ENCODE results near the gene S100A11. TPM values are rescaled to one million over a fixed set of nuclear protein-coding genes. Genes with fewer than 3 reads are reported as not detected.

The S100A11 gene
- total RNA-seq, 2 experiments from 2014 or later: 27.1 TPM; not detected in 1

- no peak overlapping the region for H3K4me2 ChIP-seq (ENCODE audit: low read length)
Observed at GRCh38 chr1:152013664-152014237, 23.1 kb downstream of the S100A11 start.

DNA sequence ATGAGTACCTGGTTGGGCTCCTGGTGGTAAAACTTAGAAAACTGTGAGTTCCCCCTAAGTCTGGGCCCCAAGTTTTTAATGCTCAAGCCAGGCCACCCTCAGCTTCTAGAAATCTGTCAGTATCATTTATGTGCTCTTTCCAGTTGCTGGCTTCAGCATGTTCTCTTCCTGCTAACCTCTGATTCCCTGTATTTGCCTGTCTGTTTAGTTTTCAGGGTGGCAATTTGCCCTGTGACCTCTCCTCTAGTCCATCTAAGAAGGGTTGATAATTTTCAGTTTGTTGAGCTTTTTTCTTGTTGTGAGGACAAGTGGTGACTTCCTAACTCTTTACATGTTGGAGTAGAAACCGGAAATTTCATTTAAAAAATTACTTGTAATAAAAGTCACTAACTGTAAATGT is 27.1 kb downstream of the S100A11 start:
- Histone ChIP-seq H3K4me1 (ENCODE audit: insufficient read depth, low read length, poor library complexity, severe bottlenecking) (no peaks in the 10 kb centered on the region), H3K27ac (ENCODE audit: low read depth, low read length, poor library complexity, severe bottlenecking) (no peak overlapping the region), H3K36me3 (ENCODE audit: insufficient read depth, low read length) (no peaks in the 10 kb centered on the region), H3K79me2 (ENCODE audit: insufficient read depth, low read depth, low read length) (no peaks in the 10 kb centered on the region), H3K4me2 (ENCODE audit: low read length) (no peak overlapping the region), H3K4me3 (ENCODE audit: low read depth, low read length, poor library complexity, severe bottlenecking) (no peak overlapping the region), H2AFZ (ENCODE audit: low read length) (no peak overlapping the region), H3K9me2 (ENCODE audit: insufficient read depth, low read length) (no peaks in the 10 kb centered on the region), H3K9me3 (ENCODE audit: low read length) (no peaks in the 10 kb centered on the region), H4K20me1 (ENCODE audit: insufficient read depth, low read length) (no peaks in the 10 kb centered on the region)
- intact Hi-C loops (cut with micrococcal nuclease; ENCODE audit: unreplicated experiment): no loop called here
- DNase-seq (ENCODE audit: low spot score): no peak
- CTCF ChIA-PET (ENCODE audit: unreplicated experiment): no interaction called here
- no TSS peak for BruUV-seq (replicated peaks)
- POLR2A ChIA-PET: interaction anchor here (0.7 to 1.2 kb wide), 3 partner anchors 9 to 1003 kb away, joined by 3 to 5 read pairs (median 4); partner anchors contain the start of gene MINDY1
- TF ChIP-seq EZH2phosphoT487 (IDR thresholded peaks at IDR 0.05; ENCODE audit: borderline replicate concordance, low read depth, low read length) (no peak), CTCF (conservative IDR thresholded peaks at IDR 0.05; ENCODE audit: low read length) (no peak)

More at GRCh38 chr1:152013664-152014237, 23.1 kb downstream of the S100A11 start:
- CTCF ChIA-PET (ENCODE audit: unreplicated experiment): no interaction called here
- no TSS peak for BruUV-seq (replicated peaks)
- no peaks in the 10 kb centered on the region for H3K4me1 ChIP-seq (ENCODE audit: insufficient read depth, low read length, poor library complexity, severe bottlenecking)
- H3K36me3 ChIP-seq (ENCODE audit: insufficient read depth, low read length): no peaks in the 10 kb centered on the region
- no peak overlapping the region for H2AFZ ChIP-seq (ENCODE audit: low read length)
- H3K79me2 ChIP-seq (ENCODE audit: insufficient read depth, low read depth, low read length): no peaks in the 10 kb centered on the region
- POLR2A ChIA-PET: no interaction called here
- DNase-seq (ENCODE audit: low spot score): peak; percentile 47
- no peaks in the 10 kb centered on the region for H3K9me3 ChIP-seq (ENCODE audit: low read length)
- no peaks in the 10 kb centered on the region for H4K20me1 ChIP-seq (ENCODE audit: insufficient read depth, low read length)
- no peak overlapping the region for H3K4me3 ChIP-seq (ENCODE audit: low read depth, low read length, poor library complexity, severe bottlenecking)
- TF ChIP-seq CTCF (conservative IDR thresholded peaks at IDR 0.05; ENCODE audit: low read length) (peak; percentile 82), EZH2phosphoT487 (IDR thresholded peaks at IDR 0.05; ENCODE audit: borderline replicate concordance, low read depth, low read length) (no peak)
- no peaks in the 10 kb centered on the region for H3K9me2 ChIP-seq (ENCODE audit: insufficient read depth, low read length)
- no peak overlapping the region for H3K27ac ChIP-seq (ENCODE audit: low read depth, low read length, poor library complexity, severe bottlenecking)
- intact Hi-C loops (cut with micrococcal nuclease; ENCODE audit: unreplicated experiment): no loop called here

GRCh38 chr1:152007047-152007446 is 29.8 kb downstream of the S100A11 start:
- H3K4me2 ChIP-seq (ENCODE audit: low read length): no peak overlapping the region
- no peak overlapping the region for H3K27ac ChIP-seq (ENCODE audit: low read depth, low read length, poor library complexity, severe bottlenecking)
- H4K20me1 ChIP-seq (ENCODE audit: insufficient read depth, low read length): no peaks in the 10 kb centered on the region
- no peaks in the 10 kb centered on the region for H3K9me2 ChIP-seq (ENCODE audit: insufficient read depth, low read length)
- POLR2A ChIA-PET: no interaction called here
- intact Hi-C loops (cut with micrococcal nuclease; ENCODE audit: unreplicated experiment): no loop called here
- H2AFZ ChIP-seq (ENCODE audit: low read length): no peak overlapping the region
- BruUV-seq (replicated peaks): no TSS peak
- H3K36me3 ChIP-seq (ENCODE audit: insufficient read depth, low read length): no peaks in the 10 kb centered on the region
- TF ChIP-seq CTCF (conservative IDR thresholded peaks at IDR 0.05; ENCODE audit: low read length): no peak
- no peak for TF ChIP-seq EZH2phosphoT487 (IDR thresholded peaks at IDR 0.05; ENCODE audit: borderline replicate concordance, low read depth, low read length)
- CTCF ChIA-PET (ENCODE audit: unreplicated experiment): no interaction called here
- no peaks in the 10 kb centered on the region for H3K4me1 ChIP-seq (ENCODE audit: insufficient read depth, low read length, poor library complexity, severe bottlenecking)
- no peaks in the 10 kb centered on the region for H3K79me2 ChIP-seq (ENCODE audit: insufficient read depth, low read depth, low read length)
- H3K4me3 ChIP-seq (ENCODE audit: low read depth, low read length, poor library complexity, severe bottlenecking): no peak overlapping the region
- DNase-seq (ENCODE audit: low spot score): no peak
- no peaks in the 10 kb centered on the region for H3K9me3 ChIP-seq (ENCODE audit: low read length)

Data from OCI-LY7 (cell line).